ENCODE measurements around the gene RFESD. TPM values are rescaled to one million over a fixed set of nuclear protein-coding genes. Genes with fewer than 3 reads are reported as not detected.

The RFESD gene
- total and polyA plus RNA-seq, 2 of the 8 experiments (the other 6 are each of a cell fraction or from before 2014, with no cell fraction given): 1.7 to 2.0 TPM

- TF ChIP-seq, protein P1, sequence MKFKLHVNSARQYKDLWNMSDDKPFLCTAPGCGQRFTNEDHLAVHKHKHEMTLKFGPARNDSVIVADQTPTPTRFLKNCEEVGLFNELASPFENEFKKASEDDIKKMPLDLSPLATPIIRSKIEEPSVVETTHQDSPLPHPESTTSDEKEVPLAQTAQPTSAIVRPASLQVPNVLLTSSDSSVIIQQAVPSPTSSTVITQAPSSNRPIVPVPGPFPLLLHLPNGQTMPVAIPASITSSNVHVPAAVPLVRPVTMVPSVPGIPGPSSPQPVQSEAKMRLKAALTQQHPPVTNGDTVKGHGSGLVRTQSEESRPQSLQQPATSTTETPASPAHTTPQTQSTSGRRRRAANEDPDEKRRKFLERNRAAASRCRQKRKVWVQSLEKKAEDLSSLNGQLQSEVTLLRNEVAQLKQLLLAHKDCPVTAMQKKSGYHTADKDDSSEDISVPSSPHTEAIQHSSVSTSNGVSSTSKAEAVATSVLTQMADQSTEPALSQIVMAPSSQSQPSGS (IDR thresholded peaks at IDR 0.05; ENCODE audit: low read length): no peak
- TF ChIP-seq TCF12 (IDR thresholded peaks at IDR 0.05; ENCODE audit: low read depth, low read length): 0 out of 2 replicates have a peak, but pooled peaks have one; percentile 25
- no peak for TF ChIP-seq JUND (IDR thresholded peaks at IDR 0.05; ENCODE audit: low read length)
- TF ChIP-seq RFX5 (IDR thresholded peaks at IDR 0.05; ENCODE audit: borderline replicate concordance, low read depth, low read length): no peak
- no peak for TF ChIP-seq SP4 (IDR thresholded peaks at IDR 0.05; ENCODE audit: low read length)
- peak; percentile 94 for TF ChIP-seq MAX (IDR thresholded peaks at IDR 0.05)
- TF ChIP-seq RBBP5 (IDR thresholded peaks at IDR 0.05; ENCODE audit: borderline replicate concordance, low read depth, low read length): no peak
- TF ChIP-seq NRF1 (IDR thresholded peaks at IDR 0.05; ENCODE audit: low read depth, low read length): no peak
Measured at GRCh38 chr5:95620030-95620869, 26.3 kb upstream of the RFESD start, which contains the start of gene GPR150 (continued).

Measured in H1 (cell line).